Measurements from ENCODE around the gene PCDHB14.
"Not testable (repeated sequence)": the region's sequence is repeated elsewhere in the genome, so short reads cannot be mapped to it uniquely, and the experiment has no call there.

The PCDHB14 gene

GRCh38 chr5:141223112-141223783 lies at the start of gene PCDHB14:
Gene PCDHB14, plus strand, starts transcription at chr5:141223343. Its CDS starts 163 bp downstream, at chr5:141223506.
- no peak for DNase-seq

GRCh38 chr5:141174291-141175104 lies 48.6 kb upstream of the PCDHB14 start:
- DNase-seq, result not testable (repeated sequence)

GRCh38 chr5:141175933-141176332 lies 47.2 kb upstream of the PCDHB14 start:
- no peak for DNase-seq

GRCh38 chr5:141177577-141178191 lies 45.5 kb upstream of the PCDHB14 start, which contains the start of gene PCDHB8:
Gene PCDHB8, plus strand, starts transcription at chr5:141177790. Its CDS starts 245 bp downstream, at chr5:141178035.
- DNase-seq, result not testable (repeated sequence)

- DNase-seq, result not testable (repeated sequence)
These were observed 43.8 kb upstream of the PCDHB14 start for GRCh38 chr5:141179371-141179770.

GRCh38 chr5:141179876-141180275 lies 43.3 kb upstream of the PCDHB14 start:
- DNase-seq, result not testable (repeated sequence)

GRCh38 chr5:141180313-141180712 lies 42.8 kb upstream of the PCDHB14 start:
- DNase-seq, result no peak

GRCh38 chr5:141182248-141182647 lies 40.9 kb upstream of the PCDHB14 start, which contains the start of gene PCDHB16:
Gene PCDHB16, plus strand, starts transcription at chr5:141182387. Its CDS starts 173 bp downstream, at chr5:141182560.
- DNase-seq, result no peak

- DNase-seq, result not testable (repeated sequence)
These were observed 38.9 kb upstream of the PCDHB14 start for GRCh38 chr5:141184117-141184855.

GRCh38 chr5:141186897-141187512 lies 36.1 kb upstream of the PCDHB14 start, which contains the start of gene PCDHB9:
Gene PCDHB9, plus strand, starts transcription at chr5:141187161. Its CDS starts 158 bp downstream, at chr5:141187319.
- peak; percentile 29 for DNase-seq

- not testable (repeated sequence) for DNase-seq
These were observed 34.5 kb upstream of the PCDHB14 start for GRCh38 chr5:141188682-141189081.

- DNase-seq, result not testable (repeated sequence)
These were observed 34.0 kb upstream of the PCDHB14 start for GRCh38 chr5:141189131-141189530.

- DNase-seq, result peak; percentile 21
These were observed 30.9 kb upstream of the PCDHB14 start, which contains the start of gene PCDHB10 for GRCh38 chr5:141192110-141192725. Gene PCDHB10, plus strand, starts transcription at chr5:141192353. Its CDS starts 200 bp downstream, at chr5:141192553.

GRCh38 chr5:141194332-141194731 lies 28.8 kb upstream of the PCDHB14 start:
- not testable (repeated sequence) for DNase-seq

- DNase-seq, result no peak
These were observed 26.8 kb upstream of the PCDHB14 start for GRCh38 chr5:141196363-141196762.

GRCh38 chr5:141199359-141200235 lies 23.5 kb upstream of the PCDHB14 start, which contains the start of gene PCDHB11:
Gene PCDHB11, plus strand, starts transcription at chr5:141199627. Its CDS starts 148 bp downstream, at chr5:141199775.
- DNase-seq, result no peak

- not testable (repeated sequence) for DNase-seq
These were observed 22.0 kb upstream of the PCDHB14 start for GRCh38 chr5:141201126-141201525.

- DNase-seq, result not testable (repeated sequence)
These were observed 21.5 kb upstream of the PCDHB14 start for GRCh38 chr5:141201646-141202045.

- no peak for DNase-seq
These were observed 14.7 kb upstream of the PCDHB14 start, which contains the start of gene PCDHB12 for GRCh38 chr5:141208478-141208877. Gene PCDHB12, plus strand, starts transcription at chr5:141208719. Its CDS starts 189 bp downstream, at chr5:141208908.

- DNase-seq, result not testable (repeated sequence)
These were observed 12.9 kb upstream of the PCDHB14 start for GRCh38 chr5:141210281-141210680.

All from CD4-positive, alpha-beta T cell treated with Interleukin-17A for 4 hours (primary cell).